Measurements from ENCODE around the gene GALNT17. TPM values are rescaled to one million over a fixed set of nuclear protein-coding genes. Genes with fewer than 3 reads are reported as not detected.
A peak's percentile ranks its signal among the peaks of the same experiment; 100 is the strongest.

GALNT17 gene
- total and polyA plus RNA-seq, 2 experiments from 2014 or later, result 11.1 to 65.6 TPM

- peaks cover 16% of the 10 kb centered on the region for H3F3A ChIP-seq (replicated peaks; ENCODE audit: low read depth)
- H3K4me1 ChIP-seq (ENCODE audit: insufficient read depth), result peaks cover 50% of the 10 kb centered on the region
- no peaks in the 10 kb centered on the region; the same call in 1 of the 2 replicates for H3K9me2 ChIP-seq (ENCODE audit: insufficient read depth)
- no peak for TF ChIP-seq ZNF331 (CRISPR knock-in tag; IDR thresholded peaks at IDR 0.05; ENCODE audit: low read depth)
- no peak for TF ChIP-seq EZH2 (IDR thresholded peaks at IDR 0.05; ENCODE audit: low read depth, unreplicated experiment)
- TF ChIP-seq, protein P1, sequence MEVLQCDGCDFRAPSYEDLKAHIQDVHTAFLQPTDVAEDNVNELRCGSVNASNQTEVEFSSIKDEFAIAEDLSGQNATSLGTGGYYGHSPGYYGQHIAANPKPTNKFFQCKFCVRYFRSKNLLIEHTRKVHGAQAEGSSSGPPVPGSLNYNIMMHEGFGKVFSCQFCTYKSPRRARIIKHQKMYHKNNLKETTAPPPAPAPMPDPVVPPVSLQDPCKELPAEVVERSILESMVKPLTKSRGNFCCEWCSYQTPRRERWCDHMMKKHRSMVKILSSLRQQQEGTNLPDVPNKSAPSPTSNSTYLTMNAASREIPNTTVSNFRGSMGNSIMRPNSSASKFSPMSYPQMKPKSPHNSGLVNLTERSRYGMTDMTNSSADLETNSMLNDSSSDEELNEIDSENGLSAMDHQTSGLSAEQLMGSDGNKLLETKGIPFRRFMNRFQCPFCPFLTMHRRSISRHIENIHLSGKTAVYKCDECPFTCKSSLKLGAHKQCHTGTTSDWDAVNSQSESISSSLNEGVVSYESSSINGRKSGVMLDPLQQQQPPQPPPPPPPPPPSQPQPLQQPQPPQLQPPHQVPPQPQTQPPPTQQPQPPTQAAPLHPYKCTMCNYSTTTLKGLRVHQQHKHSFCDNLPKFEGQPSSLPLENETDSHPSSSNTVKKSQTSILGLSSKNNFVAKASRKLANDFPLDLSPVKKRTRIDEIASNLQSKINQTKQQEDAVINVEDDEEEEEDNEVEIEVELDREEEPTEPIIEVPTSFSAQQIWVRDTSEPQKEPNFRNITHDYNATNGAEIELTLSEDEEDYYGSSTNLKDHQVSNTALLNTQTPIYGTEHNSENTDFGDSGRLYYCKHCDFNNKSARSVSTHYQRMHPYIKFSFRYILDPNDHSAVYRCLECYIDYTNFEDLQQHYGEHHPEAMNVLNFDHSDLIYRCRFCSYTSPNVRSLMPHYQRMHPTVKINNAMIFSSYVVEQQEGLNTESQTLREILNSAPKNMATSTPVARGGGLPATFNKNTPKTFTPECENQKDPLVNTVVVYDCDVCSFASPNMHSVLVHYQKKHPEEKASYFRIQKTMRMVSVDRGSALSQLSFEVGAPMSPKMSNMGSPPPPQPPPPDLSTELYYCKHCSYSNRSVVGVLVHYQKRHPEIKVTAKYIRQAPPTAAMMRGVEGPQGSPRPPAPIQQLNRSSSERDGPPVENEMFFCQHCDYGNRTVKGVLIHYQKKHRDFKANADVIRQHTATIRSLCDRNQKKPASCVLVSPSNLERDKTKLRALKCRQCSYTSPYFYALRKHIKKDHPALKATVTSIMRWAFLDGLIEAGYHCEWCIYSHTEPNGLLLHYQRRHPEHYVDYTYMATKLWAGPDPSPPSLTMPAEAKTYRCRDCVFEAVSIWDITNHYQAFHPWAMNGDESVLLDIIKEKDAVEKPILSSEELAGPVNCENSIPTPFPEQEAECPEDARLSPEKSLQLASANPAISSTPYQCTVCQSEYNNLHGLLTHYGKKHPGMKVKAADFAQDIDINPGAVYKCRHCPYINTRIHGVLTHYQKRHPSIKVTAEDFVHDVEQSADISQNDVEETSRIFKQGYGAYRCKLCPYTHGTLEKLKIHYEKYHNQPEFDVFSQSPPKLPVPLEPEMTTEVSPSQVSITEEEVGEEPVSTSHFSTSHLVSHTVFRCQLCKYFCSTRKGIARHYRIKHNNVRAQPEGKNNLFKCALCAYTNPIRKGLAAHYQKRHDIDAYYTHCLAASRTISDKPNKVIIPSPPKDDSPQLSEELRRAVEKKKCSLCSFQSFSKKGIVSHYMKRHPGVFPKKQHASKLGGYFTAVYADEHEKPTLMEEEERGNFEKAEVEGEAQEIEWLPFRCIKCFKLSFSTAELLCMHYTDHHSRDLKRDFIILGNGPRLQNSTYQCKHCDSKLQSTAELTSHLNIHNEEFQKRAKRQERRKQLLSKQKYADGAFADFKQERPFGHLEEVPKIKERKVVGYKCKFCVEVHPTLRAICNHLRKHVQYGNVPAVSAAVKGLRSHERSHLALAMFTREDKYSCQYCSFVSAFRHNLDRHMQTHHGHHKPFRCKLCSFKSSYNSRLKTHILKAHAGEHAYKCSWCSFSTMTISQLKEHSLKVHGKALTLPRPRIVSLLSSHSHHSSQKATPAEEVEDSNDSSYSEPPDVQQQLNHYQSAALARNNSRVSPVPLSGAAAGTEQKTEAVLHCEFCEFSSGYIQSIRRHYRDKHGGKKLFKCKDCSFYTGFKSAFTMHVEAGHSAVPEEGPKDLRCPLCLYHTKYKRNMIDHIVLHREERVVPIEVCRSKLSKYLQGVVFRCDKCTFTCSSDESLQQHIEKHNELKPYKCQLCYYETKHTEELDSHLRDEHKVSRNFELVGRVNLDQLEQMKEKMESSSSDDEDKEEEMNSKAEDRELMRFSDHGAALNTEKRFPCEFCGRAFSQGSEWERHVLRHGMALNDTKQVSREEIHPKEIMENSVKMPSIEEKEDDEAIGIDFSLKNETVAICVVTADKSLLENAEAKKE (CRISPR knock-in tag; IDR thresholded peaks at IDR 0.05), result no peak
- TF ChIP-seq, protein P2, sequence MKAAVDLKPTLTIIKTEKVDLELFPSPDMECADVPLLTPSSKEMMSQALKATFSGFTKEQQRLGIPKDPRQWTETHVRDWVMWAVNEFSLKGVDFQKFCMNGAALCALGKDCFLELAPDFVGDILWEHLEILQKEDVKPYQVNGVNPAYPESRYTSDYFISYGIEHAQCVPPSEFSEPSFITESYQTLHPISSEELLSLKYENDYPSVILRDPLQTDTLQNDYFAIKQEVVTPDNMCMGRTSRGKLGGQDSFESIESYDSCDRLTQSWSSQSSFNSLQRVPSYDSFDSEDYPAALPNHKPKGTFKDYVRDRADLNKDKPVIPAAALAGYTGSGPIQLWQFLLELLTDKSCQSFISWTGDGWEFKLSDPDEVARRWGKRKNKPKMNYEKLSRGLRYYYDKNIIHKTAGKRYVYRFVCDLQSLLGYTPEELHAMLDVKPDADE (IDR thresholded peaks at IDR 0.05), result no peak
- no peak for TF ChIP-seq NANOG (IDR thresholded peaks at IDR 0.05; ENCODE audit: borderline replicate concordance)
- TF ChIP-seq ZNF114 (CRISPR knock-in tag; IDR thresholded peaks at IDR 0.05), result no peak
- TF ChIP-seq JUNB (IDR thresholded peaks at IDR 0.05; ENCODE audit: unreplicated experiment), result no peak
- TF ChIP-seq STAT1 (IDR thresholded peaks at IDR 0.05; ENCODE audit: unreplicated experiment), result no peak
- TF ChIP-seq EZH2phosphoT487 (IDR thresholded peaks at IDR 0.05; ENCODE audit: unreplicated experiment), result no peak
- TF ChIP-seq, protein P3, sequence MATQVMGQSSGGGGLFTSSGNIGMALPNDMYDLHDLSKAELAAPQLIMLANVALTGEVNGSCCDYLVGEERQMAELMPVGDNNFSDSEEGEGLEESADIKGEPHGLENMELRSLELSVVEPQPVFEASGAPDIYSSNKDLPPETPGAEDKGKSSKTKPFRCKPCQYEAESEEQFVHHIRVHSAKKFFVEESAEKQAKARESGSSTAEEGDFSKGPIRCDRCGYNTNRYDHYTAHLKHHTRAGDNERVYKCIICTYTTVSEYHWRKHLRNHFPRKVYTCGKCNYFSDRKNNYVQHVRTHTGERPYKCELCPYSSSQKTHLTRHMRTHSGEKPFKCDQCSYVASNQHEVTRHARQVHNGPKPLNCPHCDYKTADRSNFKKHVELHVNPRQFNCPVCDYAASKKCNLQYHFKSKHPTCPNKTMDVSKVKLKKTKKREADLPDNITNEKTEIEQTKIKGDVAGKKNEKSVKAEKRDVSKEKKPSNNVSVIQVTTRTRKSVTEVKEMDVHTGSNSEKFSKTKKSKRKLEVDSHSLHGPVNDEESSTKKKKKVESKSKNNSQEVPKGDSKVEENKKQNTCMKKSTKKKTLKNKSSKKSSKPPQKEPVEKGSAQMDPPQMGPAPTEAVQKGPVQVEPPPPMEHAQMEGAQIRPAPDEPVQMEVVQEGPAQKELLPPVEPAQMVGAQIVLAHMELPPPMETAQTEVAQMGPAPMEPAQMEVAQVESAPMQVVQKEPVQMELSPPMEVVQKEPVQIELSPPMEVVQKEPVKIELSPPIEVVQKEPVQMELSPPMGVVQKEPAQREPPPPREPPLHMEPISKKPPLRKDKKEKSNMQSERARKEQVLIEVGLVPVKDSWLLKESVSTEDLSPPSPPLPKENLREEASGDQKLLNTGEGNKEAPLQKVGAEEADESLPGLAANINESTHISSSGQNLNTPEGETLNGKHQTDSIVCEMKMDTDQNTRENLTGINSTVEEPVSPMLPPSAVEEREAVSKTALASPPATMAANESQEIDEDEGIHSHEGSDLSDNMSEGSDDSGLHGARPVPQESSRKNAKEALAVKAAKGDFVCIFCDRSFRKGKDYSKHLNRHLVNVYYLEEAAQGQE (IDR thresholded peaks at IDR 0.05; ENCODE audit: unreplicated experiment), result no peak
- no peak for TF ChIP-seq POLR2AphosphoS5 (IDR thresholded peaks at IDR 0.05; ENCODE audit: low read depth)
- TF ChIP-seq, protein P4, sequence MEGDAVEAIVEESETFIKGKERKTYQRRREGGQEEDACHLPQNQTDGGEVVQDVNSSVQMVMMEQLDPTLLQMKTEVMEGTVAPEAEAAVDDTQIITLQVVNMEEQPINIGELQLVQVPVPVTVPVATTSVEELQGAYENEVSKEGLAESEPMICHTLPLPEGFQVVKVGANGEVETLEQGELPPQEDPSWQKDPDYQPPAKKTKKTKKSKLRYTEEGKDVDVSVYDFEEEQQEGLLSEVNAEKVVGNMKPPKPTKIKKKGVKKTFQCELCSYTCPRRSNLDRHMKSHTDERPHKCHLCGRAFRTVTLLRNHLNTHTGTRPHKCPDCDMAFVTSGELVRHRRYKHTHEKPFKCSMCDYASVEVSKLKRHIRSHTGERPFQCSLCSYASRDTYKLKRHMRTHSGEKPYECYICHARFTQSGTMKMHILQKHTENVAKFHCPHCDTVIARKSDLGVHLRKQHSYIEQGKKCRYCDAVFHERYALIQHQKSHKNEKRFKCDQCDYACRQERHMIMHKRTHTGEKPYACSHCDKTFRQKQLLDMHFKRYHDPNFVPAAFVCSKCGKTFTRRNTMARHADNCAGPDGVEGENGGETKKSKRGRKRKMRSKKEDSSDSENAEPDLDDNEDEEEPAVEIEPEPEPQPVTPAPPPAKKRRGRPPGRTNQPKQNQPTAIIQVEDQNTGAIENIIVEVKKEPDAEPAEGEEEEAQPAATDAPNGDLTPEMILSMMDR (conservative IDR thresholded peaks at IDR 0.05; ENCODE audit: low read depth in 2 of 2), result no peak
- H3K79me2 ChIP-seq (replicated peaks; ENCODE audit: insufficient read depth), result no peaks in the 10 kb centered on the region
- H2AFZ ChIP-seq, result no peak overlapping the region
- peaks cover 6% of the 10 kb centered on the region; the same call in 1 of the 2 replicates for H3K36me3 ChIP-seq (ENCODE audit: insufficient read depth)
- ATAC-seq (no peak), DNase-seq (ENCODE audit: low spot score) (no peak)
- Mint-ChIP-seq H3K27ac (peak overlapping the region; percentile 83), H3K4me3 (no peak overlapping the region; the same call in 2 of the 3 replicates), H3K9me3 (peaks cover 35% of the 10 kb centered on the region), H3K36me3 (ENCODE audit: low read depth) (peaks cover 48% of the 10 kb centered on the region), H3K4me1 (peaks cover 69% of the 10 kb centered on the region), H3K27me3 (ENCODE audit: insufficient read depth, low read depth, poor library complexity) (peaks cover 10% of the 10 kb centered on the region)
- no peak overlapping the region for H3K4me2 ChIP-seq
- H3K27ac ChIP-seq (ENCODE audit: low read depth), result peak overlapping the region; percentile 99
- no peak overlapping the region for H3K4me3 ChIP-seq
- no peaks in the 10 kb centered on the region for H3K27me3 ChIP-seq (ENCODE audit: insufficient read depth)
- H4K20me1 ChIP-seq (replicated peaks; ENCODE audit: insufficient read depth), result no peaks in the 10 kb centered on the region
Observed at GRCh38 chr7:71470326-71470725, 338.4 kb downstream of the GALNT17 start.

All from GM23338 (cell line).